ENCODE results near the gene GTF3C4.

DNA sequence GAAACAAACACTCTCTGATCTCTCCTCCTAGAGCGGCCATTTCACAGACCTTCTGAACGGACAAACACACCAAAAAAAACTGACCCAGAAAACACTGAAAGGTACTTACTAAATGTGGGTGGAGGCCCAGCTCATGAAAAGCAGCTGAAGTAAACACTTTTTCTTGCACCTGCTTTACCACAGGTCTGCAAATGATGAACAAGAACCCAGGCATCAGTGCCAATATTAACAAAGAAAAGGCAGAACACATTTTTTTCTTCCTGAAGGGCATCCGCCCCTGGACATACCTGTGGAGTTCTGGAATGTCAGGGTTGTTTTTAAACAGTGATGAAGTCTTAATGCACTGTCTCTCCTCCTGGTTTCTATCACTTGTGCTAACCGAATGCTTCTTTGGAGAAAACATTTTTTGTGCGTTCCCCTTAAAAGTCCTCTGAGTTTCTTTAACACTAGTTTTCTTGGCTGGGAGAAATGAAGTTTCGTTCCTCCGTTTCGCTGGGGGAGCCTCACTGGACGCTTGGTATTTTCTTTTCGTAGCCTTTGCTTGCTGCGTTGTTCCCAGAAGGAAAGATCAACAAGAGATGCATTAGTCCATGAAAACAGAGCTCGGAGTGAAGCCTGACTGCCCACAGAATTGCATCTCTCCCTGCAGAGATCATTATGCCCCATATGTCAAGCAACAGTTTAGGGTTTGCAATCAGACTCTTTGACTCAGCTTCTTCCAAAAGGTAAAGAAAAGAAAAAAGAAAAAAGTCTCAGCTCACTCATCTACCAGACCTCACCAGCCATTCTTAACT, 7.9 kb upstream of the GTF3C4 start:
- TF ChIP-seq EP300 (IDR thresholded peaks at IDR 0.05; ENCODE audit: borderline replicate concordance in 1 of 2, low read depth in 1 of 2, low read length in 1 of 2) (no peak), CTCF (IDR thresholded peaks at IDR 0.05) (no peak), FOXJ3 (CRISPR knock-in tag; IDR thresholded peaks at IDR 0.05) (no peak), MXI1 (IDR thresholded peaks at IDR 0.05; ENCODE audit: low read depth, low read length) (no peak), POLR2AphosphoS5 (IDR thresholded peaks at IDR 0.05; ENCODE audit: low read depth, low read length) (no peak), RXRA (IDR thresholded peaks at IDR 0.05; ENCODE audit: borderline replicate concordance, low read depth) (no peak)
- TF ChIP-seq, protein P1, sequence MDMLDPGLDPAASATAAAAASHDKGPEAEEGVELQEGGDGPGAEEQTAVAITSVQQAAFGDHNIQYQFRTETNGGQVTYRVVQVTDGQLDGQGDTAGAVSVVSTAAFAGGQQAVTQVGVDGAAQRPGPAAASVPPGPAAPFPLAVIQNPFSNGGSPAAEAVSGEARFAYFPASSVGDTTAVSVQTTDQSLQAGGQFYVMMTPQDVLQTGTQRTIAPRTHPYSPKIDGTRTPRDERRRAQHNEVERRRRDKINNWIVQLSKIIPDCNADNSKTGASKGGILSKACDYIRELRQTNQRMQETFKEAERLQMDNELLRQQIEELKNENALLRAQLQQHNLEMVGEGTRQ (IDR thresholded peaks at IDR 0.05; ENCODE audit: borderline replicate concordance, low read depth, low read length): no peak
